ENCODE results near the gene IFIT5.
"Not testable (repeated sequence)": the region's sequence is repeated elsewhere in the genome, so short reads cannot be mapped to it uniquely, and the experiment has no call there.

- not testable (repeated sequence) for TF ChIP-seq CTCF, POLR2A (IDR thresholded peaks at IDR 0.05)
Measured at GRCh38 chr10:89407792-89408191, 6.6 kb upstream of the IFIT5 start.

Measured in esophagus squamous epithelium (tissue), 4 donors.